K562 (cell line): ENCODE measurements around the gene GNA14. TPM values are rescaled to one million over a fixed set of nuclear protein-coding genes. Genes with fewer than 3 reads are reported as not detected.

Experiments
- ATAC-seq: fragments of 200-7000 bp; cut with Tn5 transposase; 3 replicates; pipeline ENCODE4 v1.9.1; 2020; ENCODE audit warnings: moderate library complexity
- BruUV-seq: library from RNA; stranded (reverse); fragments of 400-500 nt; replicated peaks from 2 replicates; lab custom pipeline; 2021; lab: Mats Ljungman, UMichigan
- CTCF ChIA-PET: fragments of 300-600 bp; formaldehyde crosslinking; extraction: SDS; loops from one replicate; lab custom pipeline; 2021; ENCODE audit warnings: low intra/inter-chr PET ratio; lab: Yijun Ruan, JAX
- POLR2A ChIA-PET: fragments of 300-600, 350-650 bp; sonication (Branson Sonifier 250); formaldehyde crosslinking; extraction: SDS; loops from one replicate; lab custom pipeline; 2021; ENCODE audit warnings: antibody characterized with exemption, inconsistent platforms; lab: Yijun Ruan, JAX
- DNase-seq, 4 experiments: peaks; one replicate each; pipeline versions ENCODE4 v3.0.0 to v3.0.0-alpha.2; 2011 to 2018; ENCODE audit warnings: low spot score in 3 of 4, mixed read lengths in 3 of 4; ENCODE audit errors: extremely low read depth in 1 of 4
- FAIRE-seq: peaks from 2 replicates; lab custom pipeline; 2011; peaks lifted over from hg19 to GRCh38; lab: Jason Lieb, UNC
- H2AFZ ChIP-seq: 2 replicates; pipeline ENCODE4 v1.6.0; 2011; ENCODE audit warnings: low read depth, low read length, control low read depth, inconsistent platforms
- H3K27ac ChIP-seq: fragments of 200-600 bp; 3 replicates; pipeline ENCODE4 v1.8.0; 2011; ENCODE audit warnings: low read depth, mild to moderate bottlenecking, control low read depth, inconsistent platforms, low read length, moderate library complexity, mixed read lengths; ENCODE audit errors: extremely low read depth
- H3K27me3 ChIP-seq, 2 experiments: fragments of 300-600 bp in 1 of 2; 2 replicates in 1 of 2; 3 replicates in 1 of 2; pipeline versions ENCODE4 v1.6.0 to v1.8.0; 2011; ENCODE audit warnings: inconsistent platforms in 2 of 2, low read length in 2 of 2, mild to moderate bottlenecking in 1 of 2, mixed read lengths in 1 of 2, moderate library complexity in 1 of 2; ENCODE audit not compliant: control insufficient read depth in 2 of 2, insufficient read depth in 2 of 2
- H3K36me3 ChIP-seq: fragments of 300-600 bp; 3 replicates; pipeline ENCODE4 v1.8.0; 2011; ENCODE audit warnings: mild to moderate bottlenecking, low read length, inconsistent platforms; ENCODE audit not compliant: control insufficient read depth, insufficient read depth
- H3K4me1 ChIP-seq, 2 experiments: fragments of 200-600 bp in 1 of 2; replicated peaks in 1 of 2; 2 replicates in 1 of 2; 3 replicates in 1 of 2; pipeline versions ENCODE4 v1.5.1 to v1.8.0; 2011; ENCODE audit warnings: inconsistent platforms in 2 of 2, low read length in 2 of 2, mild to moderate bottlenecking in 1 of 2, mixed read lengths in 1 of 2, moderate library complexity in 1 of 2; ENCODE audit not compliant: control insufficient read depth in 2 of 2, insufficient read depth in 2 of 2
- H3K4me2 ChIP-seq: 2 replicates; pipeline ENCODE4 v1.6.1; 2011; ENCODE audit warnings: low read length, control low read depth, inconsistent platforms, mixed read lengths; ENCODE audit not compliant: insufficient read depth
- H3K4me3 ChIP-seq: fragments of 200-600 bp; sonication (generic), shearing (Covaris generic); 2 replicates; pipeline ENCODE4 v1.5.1; 2016; ENCODE audit warnings: control low read depth, inconsistent platforms
- H3K79me2 ChIP-seq: fragments of 200-600 bp; 3 replicates; pipeline ENCODE4 v1.8.0; 2011; ENCODE audit warnings: low read length, inconsistent platforms; ENCODE audit not compliant: control insufficient read depth, insufficient read depth
- H3K9ac ChIP-seq, 2 experiments: 2 replicates each; pipeline versions ENCODE4 v1.6.0 to v1.6.1; 2011; ENCODE audit warnings: low read depth in 2 of 2, low read length in 2 of 2, control low read depth in 1 of 2, inconsistent platforms in 1 of 2, mild to moderate bottlenecking in 1 of 2, mixed read lengths in 1 of 2; ENCODE audit not compliant: insufficient read depth in 1 of 2
- H3K9me1 ChIP-seq: one replicate; pipeline ENCODE4 v1.6.0; 2011; ENCODE audit warnings: inconsistent platforms, mild to moderate bottlenecking, low read length, moderate library complexity; ENCODE audit not compliant: control insufficient read depth, insufficient read depth
- H3K9me3 ChIP-seq: replicated peaks from 2 replicates; pipeline ENCODE4 v1.5.1; 2011; ENCODE audit warnings: low read depth, low read length, inconsistent platforms; ENCODE audit not compliant: control insufficient read depth, insufficient read depth
- H4K20me1 ChIP-seq: replicated peaks from 2 replicates; pipeline ENCODE4 v1.6.1; 2011; ENCODE audit warnings: low read length, inconsistent platforms, mixed read lengths; ENCODE audit not compliant: control insufficient read depth, insufficient read depth
- JUND ChIP-seq, 2 experiments: IDR thresholded peaks; 2 replicates in 1 of 2; 3 replicates in 1 of 2; pipeline ENCODE4 v1.6.1; 2011; ENCODE audit warnings: borderline replicate concordance in 2 of 2, low read depth in 2 of 2, low read length in 2 of 2, improper control_type of control experiment in 1 of 2, missing biosample characterization in 1 of 2, missing genetic modification characterization in 1 of 2, missing genetic modification reagents in 1 of 2
- KHSRP ChIP-seq: fragments of 450-650 bp; IDR thresholded peaks from 2 replicates; pipeline ENCODE4 v1.6.1; 2017
- PHB ChIP-seq: fragments of 250-450 bp; sonication (Bioruptor Pico); IDR thresholded peaks from 2 replicates; pipeline ENCODE4 v1.5.0; 2021
- RBM15 ChIP-seq: fragments of 200-400 bp; formaldehyde crosslinking; IDR thresholded peaks from 2 replicates; pipeline ENCODE4 v1.6.1; 2018; ENCODE audit warnings: mild to moderate bottlenecking, low read length, moderate library complexity; ENCODE audit not compliant: insufficient read depth
- TBL1XR1 ChIP-seq, 2 experiments: IDR thresholded peaks; 2 replicates each; pipeline ENCODE4 v1.6.1; 2012; ENCODE audit warnings: improper control_type of control experiment in 2 of 2, low read length in 2 of 2, mild to moderate bottlenecking in 1 of 2
- ZNF282 ChIP-seq: sonication (generic); formaldehyde crosslinking; IDR thresholded peaks from 2 replicates; pipeline ENCODE4 v1.8.1; 2023; ENCODE audit warnings: missing genetic modification reagents
- ZNF311 ChIP-seq: fragments of 250-450 bp; sonication (Bioruptor Pico); IDR thresholded peaks from 2 replicates; pipeline ENCODE4 v1.4.0; 2020; ENCODE audit warnings: mild to moderate bottlenecking, moderate library complexity
- WGBS: fragments of 100-300 bp; shearing (Covaris generic); methylation state at CpG from one replicate; pipeline ENCODE4 v1.1.6; 2016; ENCODE audit warnings: low coverage, mixed read lengths; ENCODE audit not compliant: insufficient coverage; ENCODE audit errors: missing lambda C conversion rate; 5-methylcytosine and 5-hydroxymethylcytosine counted together
- in situ Hi-C: fragments of 300-500 bp; cut with MboI; formaldehyde crosslinking; loops from 4 replicates; pipeline ENCODE4 v1.15.0; 2018; ENCODE audit warnings: inconsistent platforms, mixed read lengths
- intact Hi-C: fragments of 100-400 bp; cut with micrococcal nuclease; formaldehyde crosslinking; loops from 2 replicates; pipeline ENCODE4 v1.14.2; 2022
- polyA plus RNA-seq, 8 experiments: library from polyadenylated mRNA; depleted of rRNA in 4 of 8; stranded (reverse) in 5 of 8; unstranded in 3 of 8; fragments of >200 nt; fragmentation: Nextera tagmentation in 2 of 8; fragmentation: Illumina TruSeq in 1 of 8; extraction: Ambion mirVana in 2 of 8; extraction: Trizol in 1 of 8; gene quantifications; 2 replicates each; pipeline versions ENCODE4 v1.2.1 to v1.2.3, GENCODE V29; 2011 to 2014; ENCODE audit warnings: inconsistent platforms in 1 of 8, missing spikeins in 1 of 8
- total RNA-seq, 7 experiments: library from RNA; depleted of rRNA in 6 of 7; stranded (reverse); fragments of >200 nt in 6 of 7; fragmentation: Illumina TruSeq in 2 of 7; extraction: Trizol in 2 of 7; gene quantifications; 2 replicates each; pipeline versions ENCODE4 v1.2.1 to v1.2.3, GENCODE V29; 2011 to 2021; ENCODE audit warnings: low replicate concordance in 1 of 7
- TF ChIP-seq, protein P1 (sequence below): sonication (generic); formaldehyde crosslinking; IDR thresholded peaks from 2 replicates; pipeline ENCODE4 v1.5.0; 2020; ENCODE audit warnings: missing genetic modification reagents
- TF ChIP-seq, protein P2 (sequence below): fragments of 250-450 bp; sonication (Bioruptor Pico); IDR thresholded peaks from 2 replicates; pipeline ENCODE4 v1.9.0; 2021; ENCODE audit warnings: mild to moderate bottlenecking, inconsistent platforms
- TF ChIP-seq, protein P3 (sequence below), 3 experiments: IDR thresholded peaks in 2 of 3; conservative IDR thresholded peaks in 1 of 3; 2 replicates each; pipeline ENCODE4 v1.5.1; 2011 to 2012; ENCODE audit warnings: low read length in 3 of 3, mild to moderate bottlenecking in 3 of 3, control low read depth in 2 of 3, improper control_type of control experiment in 1 of 3, inconsistent platforms in 1 of 3, low read depth in 1 of 3, mixed read lengths in 1 of 3, moderate library complexity in 1 of 3; ENCODE audit not compliant: insufficient read depth in 2 of 3

Gene GNA14
- total and polyA plus RNA-seq, 9 of the 15 experiments (the other 6 are each of a cell fraction or from before 2014, with no cell fraction given): 0.03 to 0.11 (median 0.03) TPM; not detected in 6

DNA sequence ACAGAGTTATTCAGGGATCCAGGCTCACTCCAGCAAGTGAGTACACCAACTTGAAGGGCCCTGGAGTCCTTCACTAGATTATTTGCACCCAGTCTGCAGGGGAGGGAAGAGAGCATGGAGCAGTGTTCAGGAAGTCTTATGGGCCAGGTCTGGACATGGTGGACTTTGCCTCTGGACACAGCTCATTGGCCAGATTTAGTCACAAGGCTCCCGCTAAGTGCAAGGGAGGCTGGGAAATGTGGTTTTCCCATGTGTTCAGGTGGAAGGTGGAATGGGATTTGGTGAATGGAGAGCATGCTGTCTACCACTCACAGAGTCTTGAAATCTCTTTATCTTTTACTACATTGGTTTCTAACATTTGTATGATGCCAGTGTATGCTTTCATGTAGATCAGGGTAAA, 200.5 kb downstream of the GNA14 start:
- Histone ChIP-seq H3K36me3 (no peaks in the 10 kb centered on the region), H3K27ac (no peak overlapping the region), H3K27me3 (peaks cover 5 to 36% of the 10 kb centered on the region in 2 experiments; a peak in 3 of 5 replicates), H3K4me2 (no peak overlapping the region), H3K4me1 (no peaks in the 10 kb centered on the region), H2AFZ (no peak overlapping the region), H3K9me1 (no peaks in the 10 kb centered on the region), H3K79me2 (no peaks in the 10 kb centered on the region), H3K9me3 (no peaks in the 10 kb centered on the region), H3K4me3 (no peak overlapping the region), H3K9ac (no peak overlapping the region), H4K20me1 (no peaks in the 10 kb centered on the region)
- WGBS: 0% methylated on average over 1 of the region's 1 CpG
- in situ Hi-C loops (loop anchor here (10.0 to 25.0 kb wide), 2 partner anchors 307 to 915 kb away; no protein-coding TSS in a partner anchor), intact Hi-C loops (no loop called here)
- FAIRE-seq (no peak), ATAC-seq (peak; percentile 55; the same call in 2 of the 3 replicates), DNase-seq (peak in 2 of 4 experiments; percentile 13 to 16)
- CTCF ChIA-PET: no interaction called here
- BruUV-seq: no TSS peak
- POLR2A ChIA-PET: no interaction called here
- TF ChIP-seq, protein P1, sequence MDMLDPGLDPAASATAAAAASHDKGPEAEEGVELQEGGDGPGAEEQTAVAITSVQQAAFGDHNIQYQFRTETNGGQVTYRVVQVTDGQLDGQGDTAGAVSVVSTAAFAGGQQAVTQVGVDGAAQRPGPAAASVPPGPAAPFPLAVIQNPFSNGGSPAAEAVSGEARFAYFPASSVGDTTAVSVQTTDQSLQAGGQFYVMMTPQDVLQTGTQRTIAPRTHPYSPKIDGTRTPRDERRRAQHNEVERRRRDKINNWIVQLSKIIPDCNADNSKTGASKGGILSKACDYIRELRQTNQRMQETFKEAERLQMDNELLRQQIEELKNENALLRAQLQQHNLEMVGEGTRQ: peak; percentile 59
- TF ChIP-seq KHSRP: no peak

DNA sequence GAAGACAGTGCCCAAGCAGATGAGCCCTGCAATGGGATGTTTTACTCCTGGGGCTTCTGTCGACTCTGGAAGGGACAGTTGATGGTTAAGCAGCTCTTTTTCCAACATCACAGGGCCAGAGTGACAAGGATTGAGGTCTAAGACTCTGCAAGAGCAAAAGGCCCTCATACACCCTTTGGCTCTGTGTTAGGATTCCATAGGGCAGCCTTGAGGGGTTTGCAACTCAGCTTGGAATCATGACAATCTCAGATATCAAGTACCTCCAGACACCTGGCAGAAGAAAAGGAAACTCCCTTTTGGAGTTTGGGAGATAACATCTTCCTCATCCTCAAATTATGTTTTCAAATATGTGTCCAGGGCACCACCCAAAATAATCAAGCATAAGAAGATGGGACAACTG, 205.7 kb downstream of the GNA14 start:
- intact Hi-C loops (no loop called here), in situ Hi-C loops (loop anchor here (10.0 to 25.0 kb wide), 2 partner anchors 312 to 920 kb away; no protein-coding TSS in a partner anchor)
- H3K4me1 ChIP-seq: no peaks in the 10 kb centered on the region
- ChIA-PET POLR2A (interaction anchor here (1.1 kb wide), 1 partner anchor 8 kb away, joined by 3 read pairs; no protein-coding TSS in a partner anchor), CTCF (no interaction called here)
- no TSS peak for BruUV-seq
- ATAC-seq: no peak
- no peaks in the 10 kb centered on the region for H3K9me3 ChIP-seq
- no peaks in the 10 kb centered on the region for H4K20me1 ChIP-seq
- H3K27ac ChIP-seq: no peak overlapping the region
- H3K36me3 ChIP-seq: no peaks in the 10 kb centered on the region
- H3K9ac ChIP-seq: no peak overlapping the region
- TF ChIP-seq JUND (IDR thresholded peaks at IDR 0.05; ENCODE audit: borderline replicate concordance, low read depth, low read length) (no peak), JUND (tag; IDR thresholded peaks at IDR 0.05; ENCODE audit: borderline replicate concordance, low read depth, low read length) (no peak), ZNF311 (no peak), TBL1XR1 (IDR thresholded peaks at IDR 0.05; ENCODE audit: low read length in 2 of 2) (no peak), PHB (CRISPR knock-in tag) (no peak), RBM15 (no peak), ZNF282 (CRISPR knock-in tag) (no peak)
- TF ChIP-seq, protein P2, sequence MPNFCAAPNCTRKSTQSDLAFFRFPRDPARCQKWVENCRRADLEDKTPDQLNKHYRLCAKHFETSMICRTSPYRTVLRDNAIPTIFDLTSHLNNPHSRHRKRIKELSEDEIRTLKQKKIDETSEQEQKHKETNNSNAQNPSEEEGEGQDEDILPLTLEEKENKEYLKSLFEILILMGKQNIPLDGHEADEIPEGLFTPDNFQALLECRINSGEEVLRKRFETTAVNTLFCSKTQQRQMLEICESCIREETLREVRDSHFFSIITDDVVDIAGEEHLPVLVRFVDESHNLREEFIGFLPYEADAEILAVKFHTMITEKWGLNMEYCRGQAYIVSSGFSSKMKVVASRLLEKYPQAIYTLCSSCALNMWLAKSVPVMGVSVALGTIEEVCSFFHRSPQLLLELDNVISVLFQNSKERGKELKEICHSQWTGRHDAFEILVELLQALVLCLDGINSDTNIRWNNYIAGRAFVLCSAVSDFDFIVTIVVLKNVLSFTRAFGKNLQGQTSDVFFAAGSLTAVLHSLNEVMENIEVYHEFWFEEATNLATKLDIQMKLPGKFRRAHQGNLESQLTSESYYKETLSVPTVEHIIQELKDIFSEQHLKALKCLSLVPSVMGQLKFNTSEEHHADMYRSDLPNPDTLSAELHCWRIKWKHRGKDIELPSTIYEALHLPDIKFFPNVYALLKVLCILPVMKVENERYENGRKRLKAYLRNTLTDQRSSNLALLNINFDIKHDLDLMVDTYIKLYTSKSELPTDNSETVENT (CRISPR knock-in tag): no peak
- TF ChIP-seq, protein P3, sequence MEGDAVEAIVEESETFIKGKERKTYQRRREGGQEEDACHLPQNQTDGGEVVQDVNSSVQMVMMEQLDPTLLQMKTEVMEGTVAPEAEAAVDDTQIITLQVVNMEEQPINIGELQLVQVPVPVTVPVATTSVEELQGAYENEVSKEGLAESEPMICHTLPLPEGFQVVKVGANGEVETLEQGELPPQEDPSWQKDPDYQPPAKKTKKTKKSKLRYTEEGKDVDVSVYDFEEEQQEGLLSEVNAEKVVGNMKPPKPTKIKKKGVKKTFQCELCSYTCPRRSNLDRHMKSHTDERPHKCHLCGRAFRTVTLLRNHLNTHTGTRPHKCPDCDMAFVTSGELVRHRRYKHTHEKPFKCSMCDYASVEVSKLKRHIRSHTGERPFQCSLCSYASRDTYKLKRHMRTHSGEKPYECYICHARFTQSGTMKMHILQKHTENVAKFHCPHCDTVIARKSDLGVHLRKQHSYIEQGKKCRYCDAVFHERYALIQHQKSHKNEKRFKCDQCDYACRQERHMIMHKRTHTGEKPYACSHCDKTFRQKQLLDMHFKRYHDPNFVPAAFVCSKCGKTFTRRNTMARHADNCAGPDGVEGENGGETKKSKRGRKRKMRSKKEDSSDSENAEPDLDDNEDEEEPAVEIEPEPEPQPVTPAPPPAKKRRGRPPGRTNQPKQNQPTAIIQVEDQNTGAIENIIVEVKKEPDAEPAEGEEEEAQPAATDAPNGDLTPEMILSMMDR (IDR thresholded peaks at IDR 0.05 in 2 of 3, conservative IDR thresholded peaks at IDR 0.05 in 1 of 3; ENCODE audit: insufficient read depth in 2 of 3, low read depth in 1 of 3, low read length in 3 of 3): no peak
- TF ChIP-seq, all 486 proteins: peak for 0
- 0% methylated on average over 1 of the region's 1 CpG for WGBS
- Histone ChIP-seq H3K9me1 (no peaks in the 10 kb centered on the region), H3K4me3 (no peak overlapping the region), H3K79me2 (no peaks in the 10 kb centered on the region), H3K4me2 (no peak overlapping the region), H3K27me3 (peaks cover 3 to 34% of the 10 kb centered on the region in 2 experiments; a peak in 4 of 5 replicates), H2AFZ (no peak overlapping the region)
- FAIRE-seq: no peak
- DNase-seq: no peak
